Chondrocyte (in vitro differentiated cells): ENCODE data around the gene CSTPP1. TPM values are rescaled to one million over a fixed set of nuclear protein-coding genes. Genes with fewer than 3 reads are reported as not detected.
"Not testable (repeated sequence)": the region's sequence is repeated elsewhere in the genome, so short reads cannot be mapped to it uniquely, and the experiment has no call there.

ENCODE experiments used
- DNase-seq: peaks from one replicate; pipeline ENCODE4 v3.0.0; 2021; ENCODE audit warnings: mixed read lengths, low spot score
- H3K27ac Mint-ChIP-seq: one replicate; pipeline ENCODE4 v1.8.0; 2021; ENCODE audit warnings: mild to moderate bottlenecking, moderate library complexity, mixed read lengths; ENCODE audit not compliant: unreplicated experiment
- H3K27me3 Mint-ChIP-seq: 2 replicates; pipeline ENCODE4 v1.8.0; 2021; ENCODE audit warnings: low read depth, mixed read lengths
- H3K36me3 Mint-ChIP-seq: 2 replicates; pipeline ENCODE4 v1.8.0; 2021; ENCODE audit warnings: low read depth, mixed read lengths
- H3K4me1 Mint-ChIP-seq: 2 replicates; pipeline ENCODE4 v1.8.0; 2021; ENCODE audit warnings: low read depth, mild to moderate bottlenecking, mixed read lengths
- H3K4me3 Mint-ChIP-seq: one replicate; pipeline ENCODE4 v1.8.0; 2021; ENCODE audit warnings: mild to moderate bottlenecking, moderate library complexity, mixed read lengths; ENCODE audit not compliant: unreplicated experiment
- H3K9me3 Mint-ChIP-seq: 2 replicates; pipeline ENCODE4 v1.8.0; 2021; ENCODE audit warnings: low read depth, mixed read lengths
- CTCF ChIP-seq: fragments of 200-600 bp; sonication (generic); IDR thresholded peaks from 2 replicates; pipeline ENCODE4 v1.5.0; 2021; ENCODE audit warnings: antibody characterized with exemption, mild to moderate bottlenecking, moderate library complexity
- microRNA-seq: library from miRNA; unstranded; fragments of <30 nt; microRNA quantifications from one replicate; pipeline ENCODE4 v1.2.0, GENCODE V29; 2020; ENCODE audit warnings: borderline number of aligned reads
- total RNA-seq: library from RNA; stranded (reverse); gene quantifications from 3 replicates; pipeline ENCODE4 v1.2.1, GENCODE V29; 2021

CSTPP1 gene
- total RNA-seq, 1 donor from 2014 or later = 19.6 TPM

GRCh38 chr11:47207459-47207858 is 270.9 kb downstream of the CSTPP1 start:
- no peak for TF ChIP-seq CTCF
- Mint-ChIP-seq H3K4me1 (peaks cover 14% of the 10 kb centered on the region), H3K4me3 (no peak overlapping the region), H3K9me3 (no peaks in the 10 kb centered on the region), H3K36me3 (no peaks in the 10 kb centered on the region), H3K27ac (no peak overlapping the region), H3K27me3 (no peaks in the 10 kb centered on the region)
- no peak for DNase-seq

GRCh38 chr11:47208008-47208552 is 271.5 kb downstream of the CSTPP1 start:
- peaks cover 14% of the 10 kb centered on the region for H3K4me1 Mint-ChIP-seq
- H3K27me3 Mint-ChIP-seq, DNase-seq, H3K4me3 Mint-ChIP-seq, H3K27ac Mint-ChIP-seq, H3K9me3 Mint-ChIP-seq, H3K36me3 Mint-ChIP-seq: not testable (repeated sequence)

- no peak for DNase-seq
- peaks cover 15% of the 10 kb centered on the region for H3K4me1 Mint-ChIP-seq
- H3K36me3 Mint-ChIP-seq = no peaks in the 10 kb centered on the region
- no peaks in the 10 kb centered on the region for H3K9me3 Mint-ChIP-seq
- H3K27me3 Mint-ChIP-seq = no peaks in the 10 kb centered on the region
- no peak overlapping the region for H3K4me3 Mint-ChIP-seq
- no peak for TF ChIP-seq CTCF
- no peak overlapping the region for H3K27ac Mint-ChIP-seq
Measured at GRCh38 chr11:47208628-47209027, 272.1 kb downstream of the CSTPP1 start.

Small RNAs within 50 kb of the gene (microRNA-seq; reads per million reads assigned to microRNA genes)
- gene MIR6745 = not detected

Other genes with a start within 250 kb of the CSTPP1 start
- gene ARHGAP1, start 236.1 kb upstream of the CSTPP1 start, total RNA-seq = 109 to 163 TPM (median 155 TPM) in 3 replicates
- gene ZNF408, start 235.7 kb upstream of the CSTPP1 start, total RNA-seq = 12.3 to 15.5 TPM (median 14.6 TPM) in 3 replicates
- gene F2, start 217.5 kb upstream of the CSTPP1 start, total RNA-seq = 0.25 TPM in 1 of 3 replicates, not detected in the others
- 94.3 to 99.8 TPM (median 94.5 TPM) in 3 replicates for gene CKAP5, start 90.5 kb upstream of the CSTPP1 start, total RNA-seq
- 7.0 to 14.8 TPM (median 7.1 TPM) in 3 replicates for gene LRP4, start 18.2 kb upstream of the CSTPP1 start, total RNA-seq
- gene ARFGAP2, start 240.1 kb downstream of the CSTPP1 start, total RNA-seq = 48.4 to 55.6 TPM (median 51.1 TPM) in 3 replicates
- gene PACSIN3, start 249.7 kb downstream of the CSTPP1 start, total RNA-seq = 45.0 to 69.4 TPM (median 65.3 TPM) in 3 replicates